GM18909 (cell line): Measurements from ENCODE around the gene GPR68.

Experiments used
- ATAC-seq: cut with Tn5 transposase; IDR thresholded peaks from one replicate; pipeline ENCODE4 v1.9.1; 2021; ENCODE audit warnings: mild to moderate bottlenecking; ENCODE audit not compliant: unreplicated experiment, poor library complexity

The GPR68 gene, protein sequence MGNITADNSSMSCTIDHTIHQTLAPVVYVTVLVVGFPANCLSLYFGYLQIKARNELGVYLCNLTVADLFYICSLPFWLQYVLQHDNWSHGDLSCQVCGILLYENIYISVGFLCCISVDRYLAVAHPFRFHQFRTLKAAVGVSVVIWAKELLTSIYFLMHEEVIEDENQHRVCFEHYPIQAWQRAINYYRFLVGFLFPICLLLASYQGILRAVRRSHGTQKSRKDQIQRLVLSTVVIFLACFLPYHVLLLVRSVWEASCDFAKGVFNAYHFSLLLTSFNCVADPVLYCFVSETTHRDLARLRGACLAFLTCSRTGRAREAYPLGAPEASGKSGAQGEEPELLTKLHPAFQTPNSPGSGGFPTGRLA

DNA sequence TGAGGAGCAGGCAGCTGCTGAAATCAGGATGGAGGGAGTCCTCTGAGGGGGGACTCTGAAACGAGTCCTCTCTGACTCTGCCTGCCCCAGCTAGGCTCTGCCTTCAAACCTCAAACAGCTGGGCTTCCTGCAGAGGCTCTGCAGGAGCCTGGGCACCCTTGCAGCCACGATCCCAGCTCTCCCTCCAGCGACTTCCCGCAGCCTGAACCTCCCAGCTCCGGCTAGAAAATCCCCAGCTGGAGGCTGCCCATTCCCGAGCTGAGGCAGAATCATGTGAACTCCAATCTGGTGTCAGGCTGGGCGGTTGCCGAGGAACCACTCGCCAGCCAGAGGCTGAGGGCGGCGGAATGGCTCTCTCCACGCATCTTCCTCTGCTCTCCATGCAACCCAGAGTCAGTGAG is at the start of gene GPR68:
Gene GPR68, minus strand, starts transcription at position 204 of the 401 bp plus-strand sequence. CDS start 9,654 bp downstream, outside the sequence.
- ATAC-seq = no peak

DNA sequence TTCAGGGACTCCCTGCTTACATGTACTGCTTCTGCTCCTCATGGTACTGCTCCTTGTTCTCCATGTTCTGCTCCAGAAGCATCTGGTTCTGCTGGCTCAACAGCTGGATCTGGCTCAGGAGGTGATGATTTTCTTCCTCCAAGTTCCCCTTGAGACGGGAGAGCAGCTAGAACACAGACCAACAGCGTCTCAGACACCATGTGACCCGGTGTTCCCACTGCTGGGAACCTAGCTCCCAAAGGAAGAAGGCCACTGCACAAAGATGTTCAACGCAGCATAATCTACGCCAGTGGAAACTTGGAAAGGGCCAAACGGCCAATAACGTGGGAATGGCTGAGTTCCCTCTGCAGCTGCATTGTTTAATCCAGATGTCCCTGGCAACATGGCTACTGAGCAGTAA is 49.6 kb upstream of the GPR68 start:
- no peak for ATAC-seq

DNA sequence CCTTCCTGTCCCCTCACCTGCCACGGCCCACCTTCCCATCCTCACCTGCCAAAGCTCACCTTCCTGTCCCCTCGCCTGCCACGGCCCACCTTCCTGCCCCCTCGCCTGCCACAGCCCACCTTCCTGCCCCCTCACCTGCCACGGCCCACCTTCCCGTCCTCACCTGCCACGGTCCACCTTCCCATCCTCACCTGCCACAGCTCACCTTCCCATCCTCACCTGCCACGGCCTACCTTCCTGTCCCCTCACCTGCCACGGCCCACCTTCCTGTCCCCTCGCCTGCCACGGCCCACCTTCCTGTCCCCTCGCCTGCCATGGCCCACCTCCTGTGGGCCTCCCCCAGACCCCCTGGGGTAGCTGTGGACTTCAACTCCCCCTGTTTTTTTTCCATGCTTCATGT is 48.8 kb upstream of the GPR68 start:
- ATAC-seq = no peak

DNA sequence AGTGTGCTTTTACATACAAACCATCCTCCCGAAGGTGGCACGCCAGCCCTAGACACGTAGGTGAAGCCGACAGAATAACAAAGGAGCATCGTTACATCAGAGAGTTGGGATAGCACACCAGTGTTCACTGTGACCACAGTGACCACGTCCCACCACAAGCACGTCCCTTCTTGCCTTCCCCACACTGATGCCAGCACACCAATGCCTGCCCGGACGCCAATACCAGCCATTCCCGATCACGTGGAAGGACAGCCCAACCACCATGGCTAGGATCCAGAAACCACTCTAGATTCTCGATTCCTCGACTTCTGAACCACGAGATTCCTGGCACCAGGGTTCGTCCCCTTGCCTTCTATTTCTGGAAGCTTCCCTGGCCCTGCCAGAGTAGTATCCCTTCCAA is 48.0 kb upstream of the GPR68 start:
- ATAC-seq = no peak

- no peak for ATAC-seq
Measured at GRCh38 chr14:91291786-91292405, 47.4 kb upstream of the GPR68 start.

GRCh38 chr14:91290986-91291385 is 46.5 kb upstream of the GPR68 start:
- ATAC-seq = no peak

GRCh38 chr14:91289464-91289863 is 45.0 kb upstream of the GPR68 start:
- ATAC-seq = no peak

- ATAC-seq = no peak
Measured at GRCh38 chr14:91288876-91289275, 44.4 kb upstream of the GPR68 start.

DNA sequence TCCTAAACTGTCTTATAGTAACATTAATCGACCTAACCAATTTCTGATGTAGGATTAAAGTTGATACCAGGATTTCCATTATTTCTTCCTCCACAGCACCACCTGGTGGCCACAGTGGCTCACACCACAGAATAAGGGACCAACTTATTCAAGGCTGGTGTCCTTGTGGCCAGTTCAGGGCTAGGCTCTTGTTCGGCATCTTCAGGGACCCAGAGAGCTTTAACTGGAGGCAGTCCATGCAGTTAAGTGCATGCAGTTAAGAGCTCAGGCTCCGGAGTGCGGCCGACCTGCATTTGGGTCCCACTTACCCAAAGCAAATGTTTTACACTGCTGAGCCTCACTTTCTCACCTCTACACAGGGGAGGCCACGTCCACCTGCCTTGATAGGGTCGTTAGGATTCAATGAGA is 42.0 kb upstream of the GPR68 start:
- ATAC-seq = no peak

DNA sequence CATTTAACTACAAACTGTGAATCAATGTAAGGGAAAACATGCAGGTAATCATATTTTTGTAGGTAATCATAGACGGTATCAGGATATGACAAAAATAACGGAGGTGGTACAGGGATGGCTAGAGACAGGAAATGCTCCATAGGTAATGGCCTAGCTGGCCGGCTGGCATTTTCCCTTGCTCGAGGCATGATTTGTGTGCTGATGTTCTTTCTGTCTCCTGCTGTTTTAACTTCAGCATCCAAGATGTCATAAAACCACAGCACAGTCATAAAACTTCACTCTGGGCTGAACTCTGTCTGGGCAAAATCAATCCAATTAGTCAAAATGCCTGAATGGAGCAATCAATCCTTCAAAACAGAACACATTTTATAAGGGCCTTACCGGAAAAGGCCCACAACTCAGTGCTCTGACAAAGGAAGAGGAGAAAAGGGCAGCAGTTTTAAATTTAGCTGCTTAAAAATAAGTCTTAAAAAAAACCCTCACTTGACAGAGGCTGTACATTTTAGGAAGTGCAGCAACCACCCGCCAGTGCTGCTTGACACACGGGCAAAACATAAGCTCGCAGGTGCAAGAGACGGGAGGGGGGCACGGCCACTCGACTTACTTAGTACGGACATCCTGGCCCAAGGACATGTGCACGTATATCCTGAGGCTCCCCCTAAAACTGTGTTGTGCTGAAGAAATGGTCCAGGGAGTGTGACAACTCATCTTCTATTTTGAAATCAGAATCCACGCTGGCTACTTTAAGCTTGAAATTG is 40.5 kb upstream of the GPR68 start:
- no peak for ATAC-seq

GRCh38 chr14:91284146-91284790 is 39.8 kb upstream of the GPR68 start:
- ATAC-seq = no peak

- ATAC-seq = no peak
Measured at GRCh38 chr14:91283666-91284065, 39.2 kb upstream of the GPR68 start.

GRCh38 chr14:91282954-91283645 is 38.6 kb upstream of the GPR68 start:
- no peak for ATAC-seq

DNA sequence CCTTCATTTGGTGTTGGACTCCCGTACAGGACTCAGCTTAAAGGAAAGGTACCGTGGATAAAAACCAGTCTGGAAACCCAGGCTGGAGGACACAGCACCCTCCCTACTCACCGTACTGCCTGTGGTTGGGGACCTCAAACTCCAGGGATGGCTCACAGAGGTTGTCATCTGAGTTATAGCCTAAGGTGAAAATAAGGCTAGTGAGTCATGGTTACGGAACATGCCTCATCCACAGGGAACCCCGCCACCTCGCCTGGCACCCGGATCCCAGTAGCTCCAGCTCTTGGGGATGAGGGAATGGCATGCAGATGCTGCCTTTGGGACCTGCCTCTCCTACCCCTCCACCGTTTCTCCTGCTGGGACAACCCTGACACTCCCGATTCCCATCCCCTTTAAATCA is 36.8 kb upstream of the GPR68 start:
- no peak for ATAC-seq

- no peak for ATAC-seq
Measured at GRCh38 chr14:91280129-91280528, 35.6 kb upstream of the GPR68 start.

DNA sequence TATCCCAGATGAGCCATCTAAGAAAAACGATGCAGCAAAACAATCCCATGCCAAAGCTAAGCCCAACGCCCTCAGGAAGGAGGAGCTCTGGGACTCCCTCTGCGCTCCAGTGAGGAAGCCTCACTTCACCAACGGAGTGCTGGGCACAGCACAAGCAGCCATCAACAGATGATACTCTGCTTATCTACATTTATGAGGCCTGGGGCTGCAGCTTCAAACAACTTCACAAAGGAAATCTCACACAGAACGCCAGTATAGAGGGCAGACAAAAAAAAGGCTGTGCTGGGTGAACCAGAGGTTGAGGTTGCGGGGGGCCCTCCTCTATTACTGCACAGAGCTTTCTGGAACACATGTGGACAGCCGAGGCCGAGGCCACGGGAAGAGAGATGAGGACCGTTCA is 34.9 kb upstream of the GPR68 start:
- no peak for ATAC-seq

DNA sequence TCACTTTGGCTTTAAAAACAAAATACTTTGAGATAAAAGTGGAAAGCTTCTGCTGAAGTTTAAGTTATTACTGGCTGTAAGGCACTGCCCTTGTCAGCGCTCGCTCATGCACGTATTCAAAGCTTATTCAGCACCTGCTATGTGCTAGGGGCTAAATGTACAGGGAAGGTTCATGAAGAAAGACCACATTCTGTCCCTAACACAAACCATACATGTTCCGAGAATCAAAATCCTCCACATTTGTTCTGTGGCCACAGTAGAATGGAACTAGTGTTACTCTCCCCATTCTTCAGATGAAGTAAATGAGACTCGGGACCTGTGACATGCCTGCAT is 33.8 kb upstream of the GPR68 start:
- no peak for ATAC-seq

DNA sequence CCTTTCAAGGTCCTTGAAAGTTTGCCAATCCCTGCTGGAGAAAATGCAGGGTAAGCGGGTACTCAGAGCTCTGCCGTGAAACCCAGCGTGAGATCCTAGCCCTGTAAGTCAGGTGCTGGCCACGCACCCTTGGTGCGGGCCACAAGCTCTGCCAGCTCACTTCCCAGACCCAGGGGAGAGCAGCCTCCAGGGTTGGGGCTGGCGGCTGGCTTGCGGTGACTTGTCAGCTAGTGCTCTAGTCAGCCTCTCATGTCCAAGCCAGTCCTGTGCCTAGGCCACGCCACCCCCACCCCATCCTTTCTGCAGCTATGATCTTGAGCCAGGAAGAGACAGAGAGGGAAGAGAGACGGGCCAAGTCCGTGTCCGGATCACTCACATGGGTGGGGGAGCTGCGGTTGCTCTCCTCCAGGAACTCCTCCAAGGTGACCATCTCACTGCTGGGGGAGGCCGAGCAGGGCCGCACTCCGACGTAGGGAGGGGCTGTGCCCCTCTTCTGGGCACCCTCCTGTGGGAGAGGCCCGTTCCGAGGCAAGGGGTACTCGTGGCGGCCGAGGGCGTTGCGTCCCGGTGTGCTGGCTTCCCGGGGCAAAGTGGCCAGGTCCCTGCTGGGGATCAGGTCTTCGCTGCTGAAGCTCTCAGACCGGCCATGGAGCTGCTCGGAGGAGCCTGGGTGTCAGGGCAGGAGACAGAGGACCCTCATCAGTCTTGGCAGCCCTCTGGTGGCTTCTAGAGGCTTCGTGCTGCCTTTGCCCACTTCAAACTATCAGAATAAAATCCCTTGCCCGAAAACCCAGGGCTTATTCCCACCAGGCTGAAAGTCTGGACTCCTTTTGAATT is 33.3 kb upstream of the GPR68 start:
- no peak for ATAC-seq

GRCh38 chr14:91274796-91275195 is 30.3 kb upstream of the GPR68 start:
- no peak for ATAC-seq

DNA sequence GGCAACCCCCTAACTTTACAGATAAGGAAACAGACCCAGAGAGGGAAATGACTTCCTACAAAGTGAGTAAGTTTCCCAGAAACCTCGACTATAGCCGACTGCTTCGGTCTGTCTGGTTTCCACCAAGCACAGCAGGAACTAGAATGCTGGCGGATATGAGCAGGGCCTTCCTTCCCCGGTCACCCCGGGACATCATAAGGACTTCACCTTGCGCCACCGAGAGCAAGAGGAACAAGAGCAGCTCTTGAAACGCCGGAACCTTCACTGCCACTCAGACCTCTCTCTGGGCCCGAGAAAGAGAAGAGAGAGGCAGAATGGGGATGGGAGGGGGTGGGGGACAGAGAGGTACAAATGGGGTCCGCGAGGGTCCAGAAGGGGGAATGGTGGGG is 29.4 kb upstream of the GPR68 start:
- no peak for ATAC-seq
